ENCODE data around the gene ARID1B. TPM values are rescaled to one million over a fixed set of nuclear protein-coding genes. Genes with fewer than 3 reads are reported as not detected.

The ARID1B gene
- total and polyA plus RNA-seq, 2 of the 13 experiments (the other 11 are each of a cell fraction or from before 2014, with no cell fraction given) = 20.1 to 32.6 TPM

- POLR2A ChIA-PET = no interaction called here
- Histone ChIP-seq H4K20me1 (ENCODE audit: insufficient read depth, low read length) (no peaks in the 10 kb centered on the region), H3K4me1 (ENCODE audit: insufficient read depth, low read length) (peaks cover 23% of the 10 kb centered on the region), H3K9ac (ENCODE audit: insufficient read depth, low read depth, low read length) (no peak overlapping the region), H3K36me3 (replicated peaks in 1 of 2; ENCODE audit: control insufficient read depth in 1 of 2, insufficient read depth in 2 of 2, low read length in 2 of 2) (no peaks in the 10 kb centered on the region), H3K4me2 (ENCODE audit: low read depth, low read length) (no peak overlapping the region), H2AFZ (ENCODE audit: low read length) (no peak overlapping the region), H3K27ac (ENCODE audit: extremely low read length, insufficient read depth, low read length) (no peak overlapping the region), H3K4me3 (replicated peaks in 1 of 3; ENCODE audit: insufficient read depth in 1 of 3, low read depth in 2 of 3, low read length in 3 of 3) (no peak overlapping the region), H3K79me2 (ENCODE audit: insufficient read depth, low read length) (no peaks in the 10 kb centered on the region), H3K27me3 (ENCODE audit: control insufficient read depth in 1 of 2, insufficient read depth in 2 of 2, low read length in 2 of 2) (peaks cover 15 to 64% of the 10 kb centered on the region in 2 experiments), H3K9me3 (ENCODE audit: low read length) (no peaks in the 10 kb centered on the region)
- in situ Hi-C loops (cut with HindIII; ENCODE audit: extremely low pct_ligation_motif_present, low pct_unique_long_range_greater_than_20kb) (no loop called here), intact Hi-C loops (cut with micrococcal nuclease; ENCODE audit: unreplicated experiment) (no loop called here)
- CTCF ChIA-PET (ENCODE audit: low intra/inter-chr PET ratio, low total read pairs) = no interaction called here
- FAIRE-seq (no peak), ATAC-seq (no peak), DNase-seq (ENCODE audit: low spot score) (no peak)
- WGBS (ENCODE audit: low lambda C conversion rate) = 52% methylated on average over 14 of the region's 17 CpGs
- no TSS peak for BruUV-seq (replicated peaks)
- TF ChIP-seq TEAD2 (CRISPR knock-in tag; IDR thresholded peaks at IDR 0.05) (no peak), SETDB1 (CRISPR knock-in tag; IDR thresholded peaks at IDR 0.05; ENCODE audit: borderline replicate concordance) (no peak), TFE3 (CRISPR knock-in tag; IDR thresholded peaks at IDR 0.05) (no peak), NFE2 (CRISPR knock-in tag; IDR thresholded peaks at IDR 0.05) (no peak), NFE2L2 (IDR thresholded peaks at IDR 0.05; ENCODE audit: low read length) (no peak), BCL6 (CRISPR knock-in tag; IDR thresholded peaks at IDR 0.05) (no peak), SMC3 (IDR thresholded peaks at IDR 0.05; ENCODE audit: low read length) (no peak), HDAC1 (CRISPR knock-in tag; IDR thresholded peaks at IDR 0.05) (no peak), POLR2G (IDR thresholded peaks at IDR 0.05; ENCODE audit: low read depth, low read length) (no peak), ATAD3A (CRISPR knock-in tag; IDR thresholded peaks at IDR 0.05) (no peak)
- TF ChIP-seq, protein P1, sequence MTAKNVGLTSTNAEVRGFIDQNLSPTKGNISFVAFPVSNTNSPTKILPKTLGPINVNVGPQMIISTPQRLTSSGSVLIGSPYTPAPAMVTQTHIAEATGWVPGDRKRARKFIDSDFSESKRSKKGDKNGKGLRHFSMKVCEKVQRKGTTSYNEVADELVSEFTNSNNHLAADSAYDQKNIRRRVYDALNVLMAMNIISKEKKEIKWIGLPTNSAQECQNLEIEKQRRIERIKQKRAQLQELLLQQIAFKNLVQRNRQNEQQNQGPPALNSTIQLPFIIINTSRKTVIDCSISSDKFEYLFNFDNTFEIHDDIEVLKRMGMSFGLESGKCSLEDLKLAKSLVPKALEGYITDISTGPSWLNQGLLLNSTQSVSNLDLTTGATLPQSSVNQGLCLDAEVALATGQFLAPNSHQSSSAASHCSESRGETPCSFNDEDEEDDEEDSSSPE (CRISPR knock-in tag; IDR thresholded peaks at IDR 0.05) = no peak
Observed at GRCh38 chr6:157222201-157222981, 445.2 kb downstream of the ARID1B start.
